SJCRH30 (cell line): ENCODE measurements around the gene ATP6V0A4. TPM values are rescaled to one million over a fixed set of nuclear protein-coding genes. Genes with fewer than 3 reads are reported as not detected.

ENCODE experiments used
- DNase-seq, 2 experiments: peaks; one replicate each; pipeline ENCODE4 v3.0.0-alpha.2; 2015 to 2020
- H3K27ac ChIP-seq: fragments of 250-450 bp; sonication (Bioruptor Pico); 2 replicates; pipeline ENCODE4 v1.5.1; 2020; ENCODE audit warnings: mild to moderate bottlenecking, moderate library complexity
- H3K27me3 ChIP-seq: fragments of 250-450 bp; sonication (Bioruptor Pico); 2 replicates; pipeline ENCODE4 v1.5.1; 2020; ENCODE audit warnings: mild to moderate bottlenecking, moderate library complexity
- H3K36me3 ChIP-seq: fragments of 250-450 bp; sonication (Bioruptor Pico); 2 replicates; pipeline ENCODE4 v1.5.1; 2020; ENCODE audit warnings: mild to moderate bottlenecking, moderate library complexity
- H3K4me1 ChIP-seq: fragments of 250-450 bp; sonication (Bioruptor Pico); 2 replicates; pipeline ENCODE4 v1.5.1; 2020; ENCODE audit warnings: mild to moderate bottlenecking, moderate library complexity
- H3K4me3 ChIP-seq: fragments of 250-450 bp; sonication (Bioruptor Pico); 2 replicates; pipeline ENCODE4 v1.5.1; 2020; ENCODE audit warnings: mild to moderate bottlenecking, moderate library complexity
- H3K9me3 ChIP-seq: fragments of 250-450 bp; sonication (Bioruptor Pico); replicated peaks from 2 replicates; pipeline ENCODE4 v1.5.1; 2020; ENCODE audit warnings: mild to moderate bottlenecking, moderate library complexity
- total RNA-seq: library from RNA; depleted of rRNA; stranded (reverse); fragments of >200 nt; shearing (Covaris generic); gene quantifications from 2 replicates; pipeline ENCODE4 v1.2.3, GENCODE V29; 2014; rRNA removed

The ATP6V0A4 gene
- total RNA-seq, 1 experiment from 2014 or later, result 1.3 TPM

DNA sequence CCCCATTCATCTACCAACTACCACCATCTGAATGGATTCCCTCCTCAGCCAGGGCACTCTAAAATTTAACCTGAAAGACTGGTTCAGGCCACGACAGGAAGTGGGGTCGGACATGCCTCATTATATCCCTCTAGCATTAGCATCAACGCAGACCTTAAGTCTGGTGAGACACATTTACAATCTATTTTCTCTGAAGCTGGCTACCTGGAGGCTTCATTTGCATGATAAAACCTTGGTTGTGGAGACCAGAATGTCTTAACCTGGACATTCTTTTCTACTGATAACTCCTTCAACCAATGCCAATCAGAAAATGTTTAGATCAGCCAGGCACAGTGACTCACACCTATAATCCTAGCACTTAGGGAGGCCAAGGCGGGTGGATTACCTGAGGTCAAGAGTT lies 139.1 kb downstream of the ATP6V0A4 start:
- H3K27ac ChIP-seq, result no peak overlapping the region
- no peaks in the 10 kb centered on the region for H3K27me3 ChIP-seq
- no peaks in the 10 kb centered on the region for H3K9me3 ChIP-seq
- no peak overlapping the region for H3K4me3 ChIP-seq
- no peak for DNase-seq
- H3K4me1 ChIP-seq, result no peaks in the 10 kb centered on the region
- no peaks in the 10 kb centered on the region for H3K36me3 ChIP-seq

DNA sequence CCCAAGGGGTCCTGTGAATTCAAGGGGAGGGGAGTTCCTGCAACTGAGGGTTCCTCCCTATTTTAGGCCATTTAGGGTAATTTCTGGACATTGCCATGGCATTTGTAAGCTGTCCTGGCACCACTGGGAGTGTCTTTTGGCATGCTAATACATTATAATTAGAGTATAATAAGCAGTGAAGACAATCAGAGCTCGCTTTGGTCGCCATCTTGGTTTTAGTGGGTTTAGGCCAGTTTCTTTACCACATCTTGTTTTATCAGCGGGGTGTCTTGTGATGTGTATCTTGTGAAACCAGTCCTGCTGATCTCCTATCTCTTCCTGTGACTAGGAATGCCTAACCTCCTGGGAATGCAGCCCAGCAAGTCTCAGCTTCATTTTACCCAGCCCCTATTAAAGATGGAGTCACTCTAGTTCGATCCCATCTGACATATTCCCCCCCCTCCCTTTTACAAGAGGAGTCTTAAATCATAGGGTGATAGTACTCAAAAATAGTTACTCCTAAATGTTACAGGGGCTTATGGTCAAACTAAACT lies 140.1 kb downstream of the ATP6V0A4 start:
- no peak for DNase-seq
- Histone ChIP-seq H3K27ac (no peak overlapping the region), H3K36me3 (no peaks in the 10 kb centered on the region), H3K4me1 (no peaks in the 10 kb centered on the region), H3K27me3 (no peaks in the 10 kb centered on the region), H3K9me3 (no peaks in the 10 kb centered on the region), H3K4me3 (no peak overlapping the region)

GRCh38 chr7:138656952-138657351 lies 141.0 kb downstream of the ATP6V0A4 start:
- no peak for DNase-seq

More at GRCh38 chr7:138656952-138657351, 141.0 kb downstream of the ATP6V0A4 start:
- no peak overlapping the region for H3K4me3 ChIP-seq
- no peaks in the 10 kb centered on the region for H3K9me3 ChIP-seq
- no peaks in the 10 kb centered on the region for H3K36me3 ChIP-seq
- H3K27me3 ChIP-seq, result no peaks in the 10 kb centered on the region
- no peaks in the 10 kb centered on the region for H3K4me1 ChIP-seq
- H3K27ac ChIP-seq, result no peak overlapping the region

Other genes starting within 250 kb of the ATP6V0A4 start
- not detected in 2 replicates for gene SVOPL, start 96.8 kb downstream of the ATP6V0A4 start, total RNA-seq
- not detected in 2 replicates for gene TMEM213, start 202 bp downstream of the ATP6V0A4 start, total RNA-seq
- 11.8 and 12.5 TPM in 2 replicates for gene KIAA1549, start 183.2 kb upstream of the ATP6V0A4 start, total RNA-seq
- gene ZC3HAV1L, start 237.8 kb upstream of the ATP6V0A4 start, total RNA-seq, result 57.1 and 62.4 TPM in 2 replicates